ENCODE results near the gene CPLX3.
A peak's percentile ranks its signal among the peaks of the same experiment; 100 is the strongest.

Gene CPLX3

DNA sequence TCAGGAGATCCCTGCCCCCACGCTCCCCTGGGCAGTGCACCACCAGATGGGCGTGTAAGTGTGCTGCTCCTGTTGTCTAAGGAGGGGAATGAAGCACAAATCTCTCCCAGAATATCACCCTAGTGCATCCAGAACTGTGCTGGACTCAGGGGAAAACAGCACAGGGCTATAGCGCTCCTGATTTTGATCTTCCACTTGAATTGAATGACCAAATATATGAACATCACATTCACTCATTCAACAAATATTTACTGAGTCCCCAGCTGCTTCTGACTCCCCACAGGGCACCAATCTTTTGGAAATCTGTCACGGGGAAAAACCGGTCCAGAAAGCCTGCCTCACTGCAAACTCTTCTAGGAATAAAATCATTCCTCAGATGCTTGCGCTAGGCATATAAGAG is 2.4 kb downstream of the CPLX3 start:
- no peak for DNase-seq (ENCODE audit: low read depth, low spot score)

DNA sequence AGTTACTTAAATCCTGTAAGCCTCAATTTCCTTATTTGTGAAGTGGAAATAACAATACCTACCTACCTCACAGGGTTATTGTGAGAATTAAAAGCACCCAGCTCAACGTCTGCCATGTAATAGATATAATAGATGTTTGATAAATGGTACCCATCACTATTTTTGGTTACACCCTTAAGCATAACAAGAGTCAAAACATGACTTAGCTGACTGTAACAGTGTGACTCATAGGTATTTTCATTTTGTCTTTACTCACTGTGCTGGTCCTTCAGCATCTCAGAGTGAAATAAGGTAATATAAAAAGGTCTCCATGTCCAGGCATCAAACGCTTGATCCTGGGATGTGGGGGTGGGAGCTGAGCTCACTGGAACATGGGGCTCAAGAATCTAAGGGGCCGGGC is 3.1 kb downstream of the CPLX3 start:
- no peak for DNase-seq (ENCODE audit: low read depth, low spot score)

DNA sequence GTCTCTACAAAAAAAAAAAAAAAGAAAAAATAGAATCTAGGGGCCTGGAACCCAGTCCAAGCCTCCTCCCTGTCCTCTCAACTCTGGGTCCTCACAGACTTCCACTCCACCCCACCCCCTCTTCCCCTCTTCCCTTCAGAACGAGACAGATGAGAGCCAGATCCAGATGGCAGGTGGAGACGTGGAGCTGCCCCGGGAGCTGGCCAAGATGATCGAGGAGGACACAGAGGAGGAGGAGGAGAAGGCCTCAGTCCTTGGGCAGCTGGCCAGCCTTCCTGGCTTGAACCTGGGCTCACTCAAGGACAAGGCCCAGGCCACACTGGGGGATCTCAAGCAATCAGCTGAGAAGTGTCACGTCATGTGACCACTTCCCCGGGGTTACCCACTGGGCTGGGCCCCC is 3.6 kb downstream of the CPLX3 start:
- DNase-seq (ENCODE audit: low read depth, low spot score): no peak

DNA sequence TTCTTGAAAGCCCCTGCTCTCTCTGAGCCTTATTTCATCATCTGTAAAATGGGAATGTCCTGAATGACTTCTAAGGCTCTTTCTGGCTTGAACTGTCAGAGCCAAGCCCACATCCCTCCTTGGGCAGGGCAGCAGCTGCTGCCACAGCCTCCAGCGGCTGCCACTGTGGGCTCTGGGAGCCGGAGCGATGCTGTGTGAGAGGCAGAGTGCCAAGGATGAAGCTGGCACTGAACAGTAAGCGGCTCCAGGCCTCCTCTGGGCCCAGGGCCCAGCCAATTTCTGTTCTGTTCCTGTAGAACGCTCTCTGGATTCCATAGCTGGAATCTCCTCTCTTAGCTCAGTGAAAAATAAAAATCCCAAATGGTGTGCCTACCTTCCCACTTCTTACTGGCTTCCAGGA is 4.4 kb downstream of the CPLX3 start:
- DNase-seq (ENCODE audit: low read depth, low spot score): no peak

DNA sequence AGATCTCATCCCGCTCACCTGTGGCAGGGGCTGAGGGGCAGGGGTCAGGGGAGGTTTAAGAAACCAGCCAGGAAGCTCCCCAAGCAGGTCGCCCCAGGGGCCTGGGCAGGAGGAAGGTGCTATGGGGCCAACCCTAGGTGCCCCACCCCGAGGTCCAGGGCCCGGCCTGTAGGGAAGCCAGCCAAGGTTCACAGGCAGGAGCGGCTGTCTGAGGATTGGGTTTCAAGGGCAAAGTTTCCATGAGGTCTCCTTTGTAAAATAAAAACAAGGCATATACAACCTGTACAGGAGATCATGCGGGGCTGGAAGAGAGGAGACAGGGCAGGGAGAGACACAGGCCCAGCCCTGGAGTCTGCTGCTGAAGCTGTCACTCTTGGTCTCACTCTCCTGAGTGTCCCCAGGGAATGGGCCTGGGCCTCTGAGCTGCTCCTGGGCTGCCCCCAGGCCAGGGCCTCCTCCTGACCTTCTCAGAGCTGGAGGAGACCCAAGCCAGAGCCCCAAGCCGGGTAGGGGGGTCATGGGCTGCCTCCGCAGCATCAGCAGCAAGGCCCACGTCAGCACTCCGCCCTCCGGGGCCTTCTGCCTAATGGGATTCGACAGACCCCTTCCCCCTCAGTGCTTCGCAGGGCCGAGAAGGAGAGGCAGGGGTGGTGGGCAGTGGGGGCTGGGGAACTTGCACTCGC is 5.5 kb downstream of the CPLX3 start:
- DNase-seq (ENCODE audit: low read depth, low spot score): no peak

DNA sequence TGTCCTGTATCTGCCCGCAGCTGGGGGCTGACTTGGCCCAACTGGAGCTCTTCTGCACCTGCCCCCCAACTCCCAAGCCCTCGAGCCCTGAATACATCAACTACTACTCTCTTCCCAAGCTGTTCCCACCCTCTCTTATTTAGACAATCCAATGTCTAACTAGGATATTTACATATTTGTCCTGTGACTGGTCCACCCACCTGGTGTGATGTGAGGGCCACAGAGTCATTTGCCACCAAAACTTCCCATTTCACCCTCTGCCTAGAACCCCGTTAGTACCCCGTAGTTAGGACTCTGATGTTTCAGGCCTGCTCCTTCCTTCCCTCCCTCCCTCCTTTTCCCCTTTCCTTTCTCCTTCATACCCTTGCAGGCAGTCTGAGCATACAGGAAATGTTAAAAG is 6.4 kb downstream of the CPLX3 start:
- DNase-seq (ENCODE audit: low read depth, low spot score): no peak

DNA sequence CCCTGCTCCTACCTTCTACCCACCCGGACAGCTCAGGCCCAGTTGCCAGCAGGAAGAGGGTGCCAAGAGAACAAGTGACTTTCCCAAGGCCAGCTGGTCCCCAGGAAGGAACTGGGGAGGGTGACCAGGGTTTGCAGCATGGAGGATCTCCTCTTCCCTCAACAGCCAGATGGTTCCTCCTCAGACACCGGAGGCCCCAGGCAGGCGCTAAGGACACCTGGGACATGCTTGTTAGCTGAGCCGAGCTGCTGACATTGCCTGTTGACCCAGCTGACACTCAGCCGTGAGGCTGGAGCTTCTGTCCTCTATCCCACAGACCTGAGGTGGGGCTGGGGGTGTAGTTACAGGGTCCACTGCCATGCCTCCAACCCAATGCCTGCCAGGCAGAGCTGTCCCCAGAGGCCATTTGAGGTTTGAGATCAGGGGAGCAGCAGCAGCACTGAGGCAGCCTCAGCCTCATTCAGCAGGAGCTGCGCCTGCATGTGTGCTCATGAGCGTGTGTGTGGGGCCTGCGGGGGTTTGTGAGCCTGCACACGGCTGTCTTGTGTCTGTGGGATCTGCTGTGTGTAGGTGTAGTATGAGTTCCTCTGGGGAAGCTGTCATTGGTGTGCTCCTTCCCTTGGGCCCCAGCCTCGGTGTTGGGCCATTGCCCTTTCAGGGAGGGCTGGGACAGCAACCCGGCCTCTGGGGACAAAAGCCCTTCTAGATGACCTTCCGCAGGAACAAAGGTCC is 7.1 kb downstream of the CPLX3 start:
- no peak for DNase-seq (ENCODE audit: low read depth, low spot score)

DNA sequence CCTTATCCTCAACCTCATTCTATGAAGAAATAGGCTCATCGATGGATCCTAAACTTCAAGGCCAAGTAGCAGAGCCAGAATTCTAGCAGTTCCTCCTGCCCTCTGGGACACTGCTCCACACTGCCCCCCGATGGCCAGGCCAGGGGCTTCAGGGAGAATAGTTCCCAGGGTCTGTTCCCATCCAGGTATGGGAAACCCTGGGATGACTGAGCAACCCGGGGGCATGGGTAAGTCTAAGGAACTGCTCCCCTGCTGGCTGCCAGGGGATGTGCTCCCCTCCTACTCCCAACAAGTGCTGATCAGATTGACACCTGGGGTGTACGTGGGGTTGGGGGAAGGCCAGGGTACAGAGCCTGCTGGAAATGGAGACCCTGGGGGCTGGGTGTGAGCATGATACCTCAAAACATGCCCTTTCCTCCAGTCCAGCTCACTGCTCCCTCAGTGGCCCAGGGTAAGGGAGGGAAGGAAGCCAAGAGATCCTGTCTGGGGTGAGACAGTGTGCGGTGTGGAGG is 8.9 kb downstream of the CPLX3 start:
- DNase-seq (ENCODE audit: low read depth, low spot score): no peak

DNA sequence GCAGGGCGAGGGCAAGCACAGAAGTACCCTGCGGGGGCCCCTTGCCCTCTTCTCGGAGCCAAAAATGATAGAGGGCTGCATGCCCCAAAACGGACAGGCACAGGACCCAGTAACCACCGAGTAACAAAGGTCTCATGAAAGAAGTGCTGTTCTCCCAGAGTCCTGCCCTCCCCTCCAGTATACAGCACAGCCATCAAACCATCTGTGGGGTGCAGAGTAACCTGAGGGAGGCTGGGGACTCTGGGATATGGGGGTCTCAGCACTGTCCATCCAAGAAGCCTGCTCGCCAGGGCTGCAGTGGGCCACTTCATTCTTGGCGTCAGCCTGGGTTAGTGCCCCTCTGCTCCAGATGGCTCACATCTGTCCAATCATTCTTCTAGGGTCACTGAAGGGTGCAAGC is 10.4 kb downstream of the CPLX3 start:
- DNase-seq (ENCODE audit: low read depth, low spot score): no peak

DNA sequence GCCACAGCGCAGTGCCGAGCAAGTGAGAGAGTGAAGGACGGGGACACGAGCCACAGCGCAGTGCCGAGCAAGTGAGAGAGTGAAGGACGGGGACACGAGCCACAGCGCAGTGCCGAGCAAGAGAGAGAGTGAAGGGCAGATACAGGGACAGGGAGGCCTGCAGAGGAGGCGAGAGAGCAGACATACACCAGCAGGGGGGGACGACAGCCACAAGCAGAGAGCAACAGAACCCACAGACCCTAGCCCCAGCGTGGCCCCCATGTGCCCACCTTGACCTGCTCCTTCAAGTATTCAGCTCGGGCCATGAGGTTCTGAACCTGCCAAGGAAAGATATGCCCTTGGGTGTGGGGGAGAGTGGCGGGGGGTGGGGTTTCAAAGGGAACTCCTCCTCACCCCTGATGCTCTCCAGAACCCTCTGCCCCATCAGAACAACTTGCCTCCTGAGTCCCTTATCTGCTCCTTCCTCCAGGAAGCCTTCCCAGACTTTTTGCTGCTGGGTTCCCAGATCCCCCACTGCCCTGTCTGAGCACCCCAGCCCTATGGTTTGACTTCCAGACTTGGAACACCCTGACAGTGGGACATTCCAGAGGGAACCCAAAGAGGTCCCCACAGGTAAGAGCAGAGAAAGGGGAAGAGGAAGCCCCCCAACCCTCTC is 11.2 kb downstream of the CPLX3 start:
- no peak for DNase-seq (ENCODE audit: low read depth, low spot score)

DNA sequence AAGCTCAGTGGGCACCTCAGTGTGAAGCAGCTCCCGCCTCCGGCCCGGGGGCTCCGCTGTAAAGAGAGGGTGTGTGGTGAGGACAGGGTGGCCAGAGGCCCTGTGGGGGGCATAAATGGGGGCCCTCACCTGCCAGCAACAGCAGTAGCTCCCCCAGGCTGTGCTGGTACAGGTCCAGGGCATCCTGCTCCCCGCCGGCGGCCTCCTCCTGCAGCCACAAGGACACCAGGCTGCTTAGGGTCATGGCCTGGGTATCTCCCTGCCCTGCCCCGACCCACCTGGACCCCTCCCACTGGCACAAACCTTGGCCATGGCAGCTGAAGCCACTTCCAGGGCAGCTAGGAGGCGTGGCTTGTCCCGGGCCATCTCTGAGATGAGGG is 11.7 kb downstream of the CPLX3 start:
- DNase-seq (ENCODE audit: low read depth, low spot score): no peak

DNA sequence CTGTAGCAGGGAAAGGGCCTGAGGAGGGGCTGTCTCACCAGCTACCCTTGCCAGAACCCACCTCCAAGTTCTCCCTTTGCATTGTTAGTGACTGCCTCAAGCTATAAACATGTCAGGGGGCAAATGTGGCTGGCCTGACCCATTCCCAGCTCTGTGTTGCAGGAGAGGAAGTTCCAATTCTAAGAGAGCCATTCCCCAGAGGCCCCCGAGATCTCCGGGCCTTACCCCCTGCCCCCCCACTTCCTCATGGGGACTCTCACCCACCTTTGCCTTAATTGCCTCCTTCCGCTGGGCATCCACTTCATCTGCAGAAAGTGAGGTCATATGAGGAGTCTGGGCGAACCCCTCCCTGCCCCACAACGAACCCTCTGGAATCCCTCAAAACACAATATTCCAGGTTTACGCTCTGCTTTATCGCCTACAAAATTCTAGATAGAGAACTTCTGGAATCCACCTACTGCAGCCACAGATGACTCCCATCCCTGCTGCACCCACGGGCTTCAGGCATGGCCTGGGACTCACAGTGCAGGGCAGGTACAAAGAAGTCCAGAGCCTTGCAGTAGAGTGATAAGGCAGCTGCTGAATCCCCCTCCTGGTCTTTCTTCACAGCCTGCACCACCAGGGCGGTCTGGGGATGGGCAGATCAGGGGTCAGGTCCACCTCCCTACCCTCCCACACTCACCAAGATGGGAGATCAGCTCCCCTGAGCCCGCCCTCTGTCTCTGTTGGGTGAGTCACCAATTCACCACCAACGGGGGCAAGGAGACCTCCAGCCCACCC is 12.5 kb downstream of the CPLX3 start:
- DNase-seq (ENCODE audit: low read depth, low spot score): no peak

DNA sequence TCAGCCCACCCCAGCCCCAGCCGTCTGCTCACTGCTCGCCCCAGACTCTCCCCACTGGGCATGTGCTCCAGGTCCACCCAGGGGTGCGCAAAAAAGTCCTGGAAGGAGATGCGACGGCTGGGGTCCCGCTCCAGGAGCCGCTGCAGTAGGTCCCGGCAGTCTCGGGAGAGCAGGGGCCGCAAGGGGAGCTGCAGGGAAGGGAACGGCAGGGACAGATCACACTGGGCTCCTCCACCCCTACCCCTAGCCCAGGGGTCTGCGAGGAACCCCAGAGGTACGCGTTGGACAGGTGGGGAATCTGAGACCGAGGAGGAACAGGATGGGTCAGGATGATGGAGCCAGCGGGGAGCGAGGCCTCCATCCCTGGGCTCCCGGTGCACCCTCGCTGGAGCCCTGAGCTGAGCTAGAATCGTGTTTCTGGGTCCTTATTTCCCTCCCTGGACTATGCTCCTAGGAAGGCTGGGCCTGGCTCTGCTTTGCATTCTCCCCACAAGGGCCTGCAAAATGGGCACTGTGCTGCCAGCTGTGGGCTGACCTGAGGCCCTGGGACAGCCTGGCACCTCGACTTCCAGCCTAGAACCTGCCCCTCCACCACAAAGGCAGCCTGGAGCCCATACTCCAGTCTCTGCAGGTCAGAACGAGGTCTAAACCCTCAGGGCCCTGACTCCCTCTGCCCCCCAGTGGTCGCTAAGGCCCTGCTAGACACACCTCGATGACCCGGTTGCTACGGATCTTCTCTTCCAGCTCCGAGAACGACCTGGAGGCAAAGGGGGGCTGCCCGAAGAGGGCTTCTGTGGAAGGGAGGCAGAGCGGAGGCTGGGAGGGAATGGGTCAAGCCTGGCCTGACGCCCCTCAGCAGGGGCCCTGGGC is 13.3 kb downstream of the CPLX3 start:
- DNase-seq (ENCODE audit: low read depth, low spot score): no peak

DNA sequence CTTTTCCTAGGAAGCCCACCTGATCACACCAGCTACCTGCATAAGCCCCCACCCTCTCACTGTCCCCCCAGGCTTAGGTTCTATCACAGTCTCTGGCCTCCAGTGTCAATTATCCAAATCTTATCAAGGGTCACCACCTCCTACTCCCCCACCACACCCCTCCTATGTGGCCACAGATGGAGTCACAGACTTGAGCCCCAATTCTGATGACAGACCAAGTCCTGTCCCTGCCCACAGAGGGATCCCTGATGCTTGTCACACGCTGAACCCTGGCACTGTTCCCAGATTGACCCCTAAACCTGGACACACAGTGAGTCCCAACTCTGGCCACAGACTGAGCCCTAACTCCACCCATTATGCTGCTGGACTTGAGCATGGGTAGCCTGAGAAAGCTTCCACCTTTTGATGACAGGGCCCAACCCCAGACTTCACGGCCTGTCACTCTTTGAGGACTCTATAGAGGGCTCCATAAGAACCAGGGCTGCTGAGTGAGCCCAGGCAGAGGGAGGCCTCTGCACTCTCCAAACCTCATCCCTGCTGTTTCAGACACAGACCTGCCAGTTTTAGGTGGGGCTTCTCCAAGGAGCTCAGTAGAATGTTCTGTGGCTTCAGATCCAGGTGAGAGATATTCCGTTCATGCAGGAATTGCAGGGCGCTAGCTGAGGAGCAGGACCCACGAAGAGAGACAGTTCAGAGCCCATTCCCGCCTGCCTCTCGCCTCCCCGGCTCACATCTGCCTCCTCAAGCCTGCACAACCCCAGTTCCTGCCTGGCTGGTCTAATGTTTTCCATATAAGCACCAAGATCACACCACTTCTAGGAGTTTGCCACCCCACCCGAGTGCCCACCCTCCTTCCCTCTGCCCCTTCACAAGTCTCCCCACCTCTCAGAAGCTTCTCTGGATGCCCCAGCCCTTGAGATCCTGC is 14.7 kb downstream of the CPLX3 start:
- DNase-seq (ENCODE audit: low read depth, low spot score): no peak

DNA sequence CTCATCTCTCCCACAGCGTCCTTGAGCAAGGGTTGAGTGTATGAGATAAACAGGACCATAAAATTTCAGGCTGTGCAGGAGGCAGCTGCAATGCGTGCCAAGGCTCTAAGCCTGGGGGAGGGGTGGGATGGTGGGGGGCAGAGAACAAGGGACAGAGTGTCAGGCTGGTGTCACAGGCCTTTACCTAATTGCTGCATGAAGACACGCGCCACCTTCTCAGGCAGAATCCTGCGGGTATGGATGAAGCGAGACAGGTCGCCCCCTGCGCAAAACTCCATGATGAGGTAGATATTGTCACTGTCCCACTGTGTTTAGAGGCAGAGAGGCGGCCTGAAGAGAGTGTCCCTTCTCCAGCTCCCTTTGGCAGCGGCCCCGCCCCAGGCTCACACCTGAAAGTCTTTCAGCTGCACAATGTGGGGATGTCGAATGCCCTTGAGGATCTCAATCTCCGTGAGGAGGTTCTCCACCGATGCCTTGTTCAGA is 15.5 kb downstream of the CPLX3 start:
- no peak for DNase-seq (ENCODE audit: low read depth, low spot score)

DNA sequence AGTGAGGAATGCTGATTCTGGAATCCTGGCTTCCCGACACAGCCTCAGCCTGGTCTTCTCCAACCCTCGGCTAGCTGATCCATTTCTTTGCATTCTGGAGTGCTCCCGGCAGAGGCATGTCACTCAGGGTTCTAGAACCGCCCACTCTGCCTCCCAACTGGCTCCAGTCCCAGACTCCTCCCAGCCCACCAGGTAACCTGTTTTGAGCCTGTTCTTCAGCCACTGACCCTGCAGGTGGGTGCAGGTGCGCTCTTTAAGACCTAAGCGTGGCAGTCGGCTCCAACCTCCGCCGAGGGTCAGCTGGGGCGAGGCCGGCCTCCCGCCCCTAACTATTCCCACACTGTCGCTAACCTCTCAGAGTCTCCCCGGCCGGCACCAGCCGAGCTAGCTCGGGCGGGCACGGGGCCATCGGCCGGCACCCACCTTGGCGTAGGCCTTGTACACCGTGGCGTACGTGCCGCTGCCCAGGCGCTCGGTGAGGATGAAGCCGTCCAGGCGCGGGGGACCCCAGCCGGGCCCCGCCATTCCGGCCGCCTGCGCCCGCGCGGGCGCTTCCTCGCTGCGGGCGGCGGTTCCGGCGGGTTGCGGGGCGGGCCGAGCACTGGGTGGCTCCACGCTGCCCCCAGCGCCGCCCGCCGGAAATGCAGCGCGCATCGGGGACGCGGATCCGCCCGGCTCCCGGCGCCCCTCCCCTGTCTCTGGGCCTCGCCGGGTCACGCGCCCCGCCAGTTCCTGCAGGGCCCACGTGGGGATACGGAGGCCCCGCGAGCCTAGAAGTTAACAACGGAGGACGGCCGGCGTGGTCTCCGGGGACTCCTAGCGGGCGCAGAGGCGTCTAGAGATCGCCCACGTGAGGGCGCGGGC is 16.4 kb downstream of the CPLX3 start, which contains the start of gene ULK3:
TSS of gene ULK3 (minus strand) at position 576 of the 864 bp plus-strand sequence. CDS start at position 525, 51 bp downstream.
- DNase-seq (ENCODE audit: low read depth, low spot score): peak; percentile 84

DNA sequence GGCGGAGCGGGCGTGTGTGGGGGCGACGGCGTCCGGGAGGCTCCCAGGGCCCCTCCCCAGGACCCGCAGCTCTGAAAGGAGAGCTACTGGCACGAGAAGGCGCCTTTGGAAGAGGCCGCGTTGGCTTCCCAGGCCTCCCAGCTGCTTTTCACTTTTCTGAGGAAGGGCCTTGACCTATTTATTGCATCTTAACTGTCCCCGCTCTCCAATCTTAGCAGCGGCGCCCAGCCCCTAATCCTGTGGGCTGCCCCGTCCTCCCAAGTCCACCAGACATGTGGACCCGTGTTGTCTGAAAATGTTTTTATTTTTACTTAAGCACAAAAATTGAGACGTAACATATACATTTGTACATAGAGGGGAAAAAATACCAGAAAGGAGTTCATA is 17.0 kb downstream of the CPLX3 start:
- no peak for DNase-seq (ENCODE audit: low read depth, low spot score)

DNA sequence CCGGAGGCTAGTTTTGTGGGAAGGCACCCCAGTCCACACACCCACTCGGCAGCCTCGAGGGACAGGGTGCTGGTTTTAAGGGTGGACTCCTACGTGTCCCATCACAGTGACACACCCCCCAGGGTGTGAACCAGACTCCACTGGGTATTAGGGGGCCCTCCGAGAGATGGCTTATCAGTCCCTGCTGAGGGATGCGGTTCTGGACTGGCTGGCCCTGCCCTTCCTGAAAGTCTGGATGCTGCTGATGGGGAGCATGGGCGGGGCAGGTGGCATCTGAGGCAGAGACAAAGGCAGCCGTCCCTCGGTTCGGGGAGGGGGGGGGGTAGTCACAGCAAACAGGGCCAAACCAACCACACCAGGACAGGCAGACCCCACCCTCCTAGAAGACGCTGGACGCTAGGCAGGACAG is 17.5 kb downstream of the CPLX3 start:
- no peak for DNase-seq (ENCODE audit: low read depth, low spot score)
